Erythroblast (primary cell): Measurements from ENCODE around the gene TNNI2.

Source experiments
- GATA1 ChIP-seq: IDR thresholded peaks from 2 replicates; pipeline ENCODE4 v1.6.1; 2011; ENCODE audit warnings: low read depth, mild to moderate bottlenecking, control low read depth, low read length, moderate library complexity
- POLR2A ChIP-seq: IDR thresholded peaks from 2 replicates; pipeline ENCODE4 v1.6.1; 2011; ENCODE audit warnings: mild to moderate bottlenecking, low read length

- TF ChIP-seq POLR2A, result no peak
- TF ChIP-seq GATA1, result no peak
Observed at GRCh38 chr11:1854949-1855885, 16.4 kb downstream of the TNNI2 start.
